Measurements from ENCODE around the gene ATG7.

DNA sequence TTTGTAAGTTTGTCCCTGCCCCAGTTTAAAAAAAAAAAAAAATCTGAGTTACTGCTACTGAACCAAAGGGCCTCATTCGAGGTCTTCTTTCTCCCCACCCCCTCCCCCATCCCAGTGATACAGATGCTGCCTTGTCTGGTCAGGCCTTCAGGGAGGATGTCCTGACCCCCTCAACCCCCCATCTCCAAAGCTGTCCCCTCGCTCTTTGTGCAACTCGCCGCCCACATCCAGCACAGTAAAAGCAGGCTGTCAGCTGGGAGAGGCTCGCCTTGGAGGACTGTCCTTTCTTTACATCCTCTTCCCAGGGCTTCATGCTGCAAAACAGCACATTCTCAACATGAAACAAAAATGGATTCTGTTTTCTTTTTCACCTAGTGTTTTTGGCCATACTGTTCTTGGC, 238.2 kb downstream of the ATG7 start:
- TF ChIP-seq, protein P1, sequence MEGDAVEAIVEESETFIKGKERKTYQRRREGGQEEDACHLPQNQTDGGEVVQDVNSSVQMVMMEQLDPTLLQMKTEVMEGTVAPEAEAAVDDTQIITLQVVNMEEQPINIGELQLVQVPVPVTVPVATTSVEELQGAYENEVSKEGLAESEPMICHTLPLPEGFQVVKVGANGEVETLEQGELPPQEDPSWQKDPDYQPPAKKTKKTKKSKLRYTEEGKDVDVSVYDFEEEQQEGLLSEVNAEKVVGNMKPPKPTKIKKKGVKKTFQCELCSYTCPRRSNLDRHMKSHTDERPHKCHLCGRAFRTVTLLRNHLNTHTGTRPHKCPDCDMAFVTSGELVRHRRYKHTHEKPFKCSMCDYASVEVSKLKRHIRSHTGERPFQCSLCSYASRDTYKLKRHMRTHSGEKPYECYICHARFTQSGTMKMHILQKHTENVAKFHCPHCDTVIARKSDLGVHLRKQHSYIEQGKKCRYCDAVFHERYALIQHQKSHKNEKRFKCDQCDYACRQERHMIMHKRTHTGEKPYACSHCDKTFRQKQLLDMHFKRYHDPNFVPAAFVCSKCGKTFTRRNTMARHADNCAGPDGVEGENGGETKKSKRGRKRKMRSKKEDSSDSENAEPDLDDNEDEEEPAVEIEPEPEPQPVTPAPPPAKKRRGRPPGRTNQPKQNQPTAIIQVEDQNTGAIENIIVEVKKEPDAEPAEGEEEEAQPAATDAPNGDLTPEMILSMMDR (IDR thresholded peaks at IDR 0.05), result no peak
- no peak for TF ChIP-seq POLR2A (IDR thresholded peaks at IDR 0.05)

Data from thyroid gland (tissue), 4 donors.